ENCODE data around the gene ZMIZ1.
"Not testable (repeated sequence)": the region's sequence is repeated elsewhere in the genome, so short reads cannot be mapped to it uniquely, and the experiment has no call there.

ZMIZ1 gene

GRCh38 chr10:79279047-79279446, 210.3 kb downstream of the ZMIZ1 start:
- H3K4me3 ChIP-seq (ENCODE audit: low read length); H3K4me1 ChIP-seq (ENCODE audit: control insufficient read depth, low read depth, low read length); H3K36me3 ChIP-seq (ENCODE audit: control insufficient read depth, low read depth, low read length); H3K27me3 ChIP-seq (ENCODE audit: control insufficient read depth, insufficient read depth, low read length); H3K27ac ChIP-seq (ENCODE audit: low read length); H3K9me3 ChIP-seq (ENCODE audit: control insufficient read depth, low read depth, low read length); H3K9ac ChIP-seq (ENCODE audit: low read length): not testable (repeated sequence)

GRCh38 chr10:79280956-79281355, 212.2 kb downstream of the ZMIZ1 start:
- Histone ChIP-seq H3K4me3 (ENCODE audit: low read length) (no peak overlapping the region), H3K4me1 (ENCODE audit: control insufficient read depth, low read depth, low read length) (no peaks in the 10 kb centered on the region), H3K9ac (ENCODE audit: low read length) (no peak overlapping the region), H3K36me3 (ENCODE audit: control insufficient read depth, low read depth, low read length) (peaks cover 8% of the 10 kb centered on the region), H3K27me3 (ENCODE audit: control insufficient read depth, insufficient read depth, low read length) (no peaks in the 10 kb centered on the region), H3K27ac (ENCODE audit: low read length) (no peak overlapping the region), H3K9me3 (ENCODE audit: control insufficient read depth, low read depth, low read length) (no peaks in the 10 kb centered on the region)

DNA sequence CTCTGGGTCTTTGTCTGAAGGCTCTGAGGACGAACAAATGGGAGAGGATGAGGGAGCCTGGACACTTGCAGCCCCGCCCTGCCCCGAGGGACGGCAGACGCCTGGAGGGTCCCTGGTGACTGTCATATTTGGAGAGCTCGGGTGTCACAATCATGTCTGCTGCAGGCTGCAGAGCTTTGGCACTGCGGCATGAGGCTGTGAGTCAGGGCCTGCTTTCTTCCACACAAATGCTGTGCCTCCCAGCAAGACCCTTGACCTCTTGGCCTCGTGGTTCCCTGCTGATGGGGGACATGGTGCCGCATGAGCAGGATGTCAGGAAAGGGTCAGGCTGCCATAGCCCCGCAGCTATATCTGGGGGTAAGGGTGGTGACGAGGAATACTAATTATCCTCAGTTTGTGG, 213.6 kb downstream of the ZMIZ1 start:
- no peaks in the 10 kb centered on the region for H3K4me1 ChIP-seq (ENCODE audit: control insufficient read depth, low read depth, low read length)
- H3K9ac ChIP-seq (ENCODE audit: low read length) = no peak overlapping the region
- no peaks in the 10 kb centered on the region for H3K27me3 ChIP-seq (ENCODE audit: control insufficient read depth, insufficient read depth, low read length)
- H3K4me3 ChIP-seq (ENCODE audit: low read length) = no peak overlapping the region
- no peaks in the 10 kb centered on the region for H3K9me3 ChIP-seq (ENCODE audit: control insufficient read depth, low read depth, low read length)
- peaks cover 7% of the 10 kb centered on the region for H3K36me3 ChIP-seq (ENCODE audit: control insufficient read depth, low read depth, low read length)
- H3K27ac ChIP-seq (ENCODE audit: low read length) = no peak overlapping the region

DNA sequence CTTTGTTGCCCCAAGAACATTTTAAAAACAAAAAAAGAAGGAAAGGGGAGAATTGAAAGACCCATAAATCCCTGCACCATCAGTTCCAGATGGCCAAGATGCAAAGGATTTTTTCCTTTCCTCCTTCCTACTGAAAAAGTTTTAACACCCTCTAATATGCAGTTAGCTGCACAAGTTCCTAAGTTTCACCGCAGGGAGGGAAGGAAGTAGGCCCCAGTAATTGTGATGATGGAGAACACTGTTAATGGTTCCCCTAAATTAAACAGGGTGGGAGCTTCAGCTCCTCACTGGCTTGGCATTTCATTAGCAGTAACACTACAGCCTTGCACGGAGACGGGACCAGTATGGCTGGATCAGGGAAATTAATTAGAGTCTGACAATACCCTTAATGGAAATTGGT, 214.8 kb downstream of the ZMIZ1 start:
- Histone ChIP-seq H3K4me1 (ENCODE audit: control insufficient read depth, low read depth, low read length) (no peaks in the 10 kb centered on the region), H3K27ac (ENCODE audit: low read length) (no peak overlapping the region), H3K9me3 (ENCODE audit: control insufficient read depth, low read depth, low read length) (no peaks in the 10 kb centered on the region), H3K36me3 (ENCODE audit: control insufficient read depth, low read depth, low read length) (no peaks in the 10 kb centered on the region), H3K27me3 (ENCODE audit: control insufficient read depth, insufficient read depth, low read length) (no peaks in the 10 kb centered on the region), H3K9ac (ENCODE audit: low read length) (no peak overlapping the region), H3K4me3 (ENCODE audit: low read length) (no peak overlapping the region)

DNA sequence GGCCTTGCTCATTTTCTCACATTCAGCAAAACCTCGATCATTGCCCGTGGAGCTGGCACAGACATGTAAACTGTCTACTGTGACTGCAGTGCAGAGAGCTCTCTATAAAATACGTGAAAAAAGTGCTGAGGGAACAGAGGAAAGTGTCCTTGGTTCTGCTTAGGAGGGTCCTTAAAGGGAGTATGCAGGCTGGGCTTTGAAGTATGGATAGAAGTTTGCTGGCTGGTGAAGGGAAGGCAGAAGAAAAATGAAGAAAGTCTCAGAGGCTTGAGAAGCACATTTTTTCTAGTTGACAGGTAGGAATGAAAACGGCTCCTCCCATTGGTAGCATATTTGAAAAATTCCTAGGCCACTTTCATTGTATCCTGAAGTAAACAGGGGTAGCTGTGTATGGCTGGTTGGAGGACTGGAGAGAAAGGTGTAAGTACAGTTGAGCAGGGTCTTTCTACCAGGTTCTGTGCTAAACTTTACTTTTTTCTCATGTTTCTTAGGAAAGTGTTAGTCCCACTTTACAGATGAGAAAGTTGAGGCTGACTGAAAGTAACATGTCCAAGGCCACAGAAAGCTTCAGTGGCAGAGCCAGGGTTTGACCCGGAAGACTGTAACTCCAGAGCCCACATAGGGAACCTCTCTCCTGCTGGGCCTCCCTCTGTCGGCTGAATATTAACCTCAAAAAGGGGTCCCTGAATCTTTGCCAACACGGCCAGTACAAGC, 215.5 kb downstream of the ZMIZ1 start:
- no peaks in the 10 kb centered on the region for H3K36me3 ChIP-seq (ENCODE audit: control insufficient read depth, low read depth, low read length)
- H3K27ac ChIP-seq (ENCODE audit: low read length) = no peak overlapping the region
- H3K4me3 ChIP-seq (ENCODE audit: low read length) = no peak overlapping the region
- no peak overlapping the region for H3K9ac ChIP-seq (ENCODE audit: low read length)
- no peaks in the 10 kb centered on the region for H3K9me3 ChIP-seq (ENCODE audit: control insufficient read depth, low read depth, low read length)
- H3K4me1 ChIP-seq (ENCODE audit: control insufficient read depth, low read depth, low read length) = no peaks in the 10 kb centered on the region
- no peaks in the 10 kb centered on the region for H3K27me3 ChIP-seq (ENCODE audit: control insufficient read depth, insufficient read depth, low read length)

DNA sequence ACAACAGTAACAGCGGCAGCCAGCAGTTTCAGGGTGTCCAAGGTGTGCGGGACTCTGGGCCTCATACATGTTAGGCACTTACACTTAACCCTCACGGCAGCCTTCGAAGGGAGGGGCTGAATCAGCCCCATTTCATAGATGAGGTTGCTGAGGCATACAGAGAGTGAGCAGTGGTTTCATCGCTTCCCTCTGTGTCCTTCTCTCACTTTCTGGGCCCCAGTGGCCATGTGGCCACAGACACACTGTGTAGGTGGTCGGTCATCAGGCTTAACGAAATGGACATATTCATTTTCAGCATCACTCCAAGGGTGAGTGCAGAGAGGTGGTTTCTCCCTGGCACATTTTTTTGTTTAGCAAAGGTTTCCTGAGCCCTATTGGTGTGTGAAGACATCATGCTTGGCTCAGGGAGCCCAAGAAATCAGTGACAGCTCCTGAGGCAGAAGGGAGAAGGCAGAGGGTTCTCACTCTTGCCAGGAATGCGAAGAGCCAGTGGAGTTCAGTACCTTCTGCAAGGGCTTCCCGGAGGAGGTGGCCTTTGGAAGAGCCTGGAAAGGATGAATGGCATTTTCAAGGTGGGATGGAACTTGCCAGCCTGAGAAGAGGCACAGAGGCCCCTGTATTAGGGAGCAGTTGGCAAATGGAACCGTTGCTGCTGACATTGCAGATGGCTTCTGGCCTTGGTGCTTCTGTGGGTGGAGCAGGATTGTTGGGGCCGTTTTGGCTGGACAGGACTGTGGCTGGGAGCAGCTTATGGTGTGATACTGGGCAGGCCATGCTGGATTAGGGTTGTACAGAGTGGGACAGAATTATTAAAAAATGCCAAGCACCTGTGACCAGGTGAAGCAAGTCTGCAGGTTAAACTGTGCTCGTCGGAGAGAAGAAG, 216.8 kb downstream of the ZMIZ1 start:
- Histone ChIP-seq H3K27ac (ENCODE audit: low read length) (no peak overlapping the region), H3K4me3 (ENCODE audit: low read length) (no peak overlapping the region), H3K4me1 (ENCODE audit: control insufficient read depth, low read depth, low read length) (no peaks in the 10 kb centered on the region)

GRCh38 chr10:79286318-79286951, 217.7 kb downstream of the ZMIZ1 start:
- H3K4me1 ChIP-seq (ENCODE audit: control insufficient read depth, low read depth, low read length) = no peaks in the 10 kb centered on the region
- no peaks in the 10 kb centered on the region for H3K27me3 ChIP-seq (ENCODE audit: control insufficient read depth, insufficient read depth, low read length)
- H3K9ac ChIP-seq (ENCODE audit: low read length) = no peak overlapping the region
- H3K27ac ChIP-seq (ENCODE audit: low read length) = no peak overlapping the region
- H3K36me3 ChIP-seq (ENCODE audit: control insufficient read depth, low read depth, low read length) = no peaks in the 10 kb centered on the region
- H3K4me3 ChIP-seq (ENCODE audit: low read length) = no peak overlapping the region
- no peaks in the 10 kb centered on the region for H3K9me3 ChIP-seq (ENCODE audit: control insufficient read depth, low read depth, low read length)

More for the DNA sequence above, 216.8 kb downstream of the ZMIZ1 start:
- Histone ChIP-seq H3K9ac (ENCODE audit: low read length) (no peak overlapping the region), H3K27me3 (ENCODE audit: control insufficient read depth, insufficient read depth, low read length) (no peaks in the 10 kb centered on the region), H3K36me3 (ENCODE audit: control insufficient read depth, low read depth, low read length) (no peaks in the 10 kb centered on the region), H3K9me3 (ENCODE audit: control insufficient read depth, low read depth, low read length) (no peaks in the 10 kb centered on the region)

- no peaks in the 10 kb centered on the region for H3K36me3 ChIP-seq (ENCODE audit: control insufficient read depth, low read depth, low read length)
- H3K4me3 ChIP-seq (ENCODE audit: low read length) = no peak overlapping the region
- no peaks in the 10 kb centered on the region for H3K27me3 ChIP-seq (ENCODE audit: control insufficient read depth, insufficient read depth, low read length)
- H3K27ac ChIP-seq (ENCODE audit: low read length) = no peak overlapping the region
- H3K4me1 ChIP-seq (ENCODE audit: control insufficient read depth, low read depth, low read length) = no peaks in the 10 kb centered on the region
- H3K9me3 ChIP-seq (ENCODE audit: control insufficient read depth, low read depth, low read length) = no peaks in the 10 kb centered on the region
- no peak overlapping the region for H3K9ac ChIP-seq (ENCODE audit: low read length)
These were observed 219.4 kb downstream of the ZMIZ1 start for GRCh38 chr10:79287973-79288723.

GRCh38 chr10:79289801-79290200, 221.0 kb downstream of the ZMIZ1 start:
- H3K36me3 ChIP-seq (ENCODE audit: control insufficient read depth, low read depth, low read length) = peaks cover 9% of the 10 kb centered on the region
- H3K4me1 ChIP-seq (ENCODE audit: control insufficient read depth, low read depth, low read length) = no peaks in the 10 kb centered on the region
- H3K9ac ChIP-seq (ENCODE audit: low read length) = no peak overlapping the region

GRCh38 chr10:79292026-79292766, 223.4 kb downstream of the ZMIZ1 start:
- no peaks in the 10 kb centered on the region for H3K27me3 ChIP-seq (ENCODE audit: control insufficient read depth, insufficient read depth, low read length)
- no peaks in the 10 kb centered on the region for H3K9me3 ChIP-seq (ENCODE audit: control insufficient read depth, low read depth, low read length)
- no peak overlapping the region for H3K9ac ChIP-seq (ENCODE audit: low read length)
- peaks cover 13% of the 10 kb centered on the region for H3K36me3 ChIP-seq (ENCODE audit: control insufficient read depth, low read depth, low read length)
- no peak overlapping the region for H3K27ac ChIP-seq (ENCODE audit: low read length)
- H3K4me3 ChIP-seq (ENCODE audit: low read length) = no peak overlapping the region
- no peaks in the 10 kb centered on the region for H3K4me1 ChIP-seq (ENCODE audit: control insufficient read depth, low read depth, low read length)

More at GRCh38 chr10:79289801-79290200, 221.0 kb downstream of the ZMIZ1 start:
- Histone ChIP-seq H3K27me3 (ENCODE audit: control insufficient read depth, insufficient read depth, low read length) (no peaks in the 10 kb centered on the region), H3K4me3 (ENCODE audit: low read length) (no peak overlapping the region), H3K27ac (ENCODE audit: low read length) (no peak overlapping the region), H3K9me3 (ENCODE audit: control insufficient read depth, low read depth, low read length) (no peaks in the 10 kb centered on the region)
